Activated CD8-positive, alpha-beta memory T cell treated with anti-CD3 and anti-CD28 coated beads, Interleukin-2, amount 50 U/mL, for 1 hour (primary cell): ENCODE measurements around the gene CPT1A.

ENCODE experiments used
- DNase-seq: peaks from one replicate; pipeline ENCODE4 v3.0.0-alpha.2; 2020; ENCODE audit errors: extremely low read depth

Gene CPT1A

GRCh38 chr11:68798221-68798813, 43.4 kb downstream of the CPT1A start:
- no peak for DNase-seq

GRCh38 chr11:68796801-68797200, 44.9 kb downstream of the CPT1A start:
- DNase-seq = no peak

GRCh38 chr11:68792400-68792966, 49.2 kb downstream of the CPT1A start:
- DNase-seq = no peak

GRCh38 chr11:68784653-68785052, 57.1 kb downstream of the CPT1A start:
- no peak for DNase-seq

- no peak for DNase-seq
These were observed 58.4 kb downstream of the CPT1A start for GRCh38 chr11:68783216-68783821.

- no peak for DNase-seq
These were observed 59.0 kb downstream of the CPT1A start for GRCh38 chr11:68782711-68783110.

GRCh38 chr11:68780829-68781228, 60.9 kb downstream of the CPT1A start:
- DNase-seq = no peak

GRCh38 chr11:68778205-68778604, 63.5 kb downstream of the CPT1A start:
- DNase-seq = no peak

GRCh38 chr11:68776442-68777235, 65.1 kb downstream of the CPT1A start:
- no peak for DNase-seq

- DNase-seq = no peak
These were observed 65.7 kb downstream of the CPT1A start for GRCh38 chr11:68775951-68776388.

GRCh38 chr11:68774194-68774585, 67.5 kb downstream of the CPT1A start:
- no peak for DNase-seq

- DNase-seq = no peak
These were observed 68.1 kb downstream of the CPT1A start for GRCh38 chr11:68773521-68774193.

- DNase-seq = no peak
These were observed 68.8 kb downstream of the CPT1A start for GRCh38 chr11:68772936-68773335.

GRCh38 chr11:68770781-68771180, 70.9 kb downstream of the CPT1A start:
- DNase-seq = no peak

- no peak for DNase-seq
These were observed 74.0 kb downstream of the CPT1A start for GRCh38 chr11:68767672-68768071.

GRCh38 chr11:68766786-68767185, 74.9 kb downstream of the CPT1A start:
- no peak for DNase-seq

- no peak for DNase-seq
These were observed 77.0 kb downstream of the CPT1A start for GRCh38 chr11:68764746-68765145.

- DNase-seq = no peak
These were observed 77.6 kb downstream of the CPT1A start for GRCh38 chr11:68763926-68764657.

- DNase-seq = no peak
These were observed 78.5 kb downstream of the CPT1A start for GRCh38 chr11:68763181-68763721.

GRCh38 chr11:68762481-68762880, 79.2 kb downstream of the CPT1A start:
- DNase-seq = no peak

- no peak for DNase-seq
These were observed 79.9 kb downstream of the CPT1A start for GRCh38 chr11:68761801-68762200.
